Thymus (tissue), 11 donors: ENCODE results near the gene CAPN11. TPM values are rescaled to one million over a fixed set of nuclear protein-coding genes. Genes with fewer than 3 reads are reported as not detected.
A peak's percentile ranks its signal among the peaks of the same experiment; 100 is the strongest.

ENCODE experiments used
- DNase-seq, 9 donors: peaks; one replicate each; pipeline ENCODE4 v3.0.0-alpha.2; 2013; ENCODE audit warnings: low spot score in 9 of 9, low read depth in 6 of 9, missing footprints in 1 of 9
- H3K27ac ChIP-seq, 2 donors: one replicate each; pipeline ENCODE4 v1.5.1; 2013; ENCODE audit warnings: control low read depth in 1 of 2, low read depth in 1 of 2, low read length in 1 of 2, mild to moderate bottlenecking in 1 of 2, moderate library complexity in 1 of 2
- H3K27me3 ChIP-seq, 2 donors: one replicate each; pipeline ENCODE4 v1.5.1; 2013; ENCODE audit warnings: low read length in 1 of 2; ENCODE audit not compliant: control insufficient read depth in 2 of 2, insufficient read depth in 1 of 2
- H3K36me3 ChIP-seq, 2 donors: one replicate each; pipeline ENCODE4 v1.5.1; 2013; ENCODE audit warnings: low read length in 1 of 2, mild to moderate bottlenecking in 1 of 2, moderate library complexity in 1 of 2; ENCODE audit not compliant: control insufficient read depth in 2 of 2, insufficient read depth in 2 of 2
- H3K4me1 ChIP-seq, 2 donors: one replicate each; pipeline ENCODE4 v1.5.1; 2013; ENCODE audit warnings: low read length in 2 of 2; ENCODE audit not compliant: control insufficient read depth in 2 of 2, insufficient read depth in 2 of 2
- H3K4me3 ChIP-seq, 2 donors: one replicate each; pipeline ENCODE4 v1.5.1; 2013; ENCODE audit warnings: low read length in 2 of 2, control low read depth in 1 of 2, mild to moderate bottlenecking in 1 of 2
- H3K9me3 ChIP-seq, 2 donors: one replicate each; pipeline ENCODE4 v1.5.1; 2013; ENCODE audit warnings: low read length in 1 of 2, mild to moderate bottlenecking in 1 of 2; ENCODE audit not compliant: control insufficient read depth in 2 of 2, insufficient read depth in 1 of 2
- WGBS: extraction: QIAGEN DNeasy Blood & Tissue Kit; methylation state at CpG from one replicate; pipeline ENCODE4 v1.1.7; 2013; 5-methylcytosine and 5-hydroxymethylcytosine counted together
- polyA plus RNA-seq: library from polyadenylated mRNA; stranded (reverse); fragments of 200-250 nt; gene quantifications from one replicate; pipeline ENCODE4 v1.2.3, GENCODE V29; 2013
- total RNA-seq: library from RNA; stranded (reverse); fragments of 120-200 nt; gene quantifications from one replicate; pipeline ENCODE4 v1.2.4, GENCODE V29; 2013
- donor health status: healthy.

The CAPN11 gene
- total and polyA plus RNA-seq, 2 donors, result 1.0 to 3.5 TPM

- Histone ChIP-seq H3K27me3 (no peaks in the 10 kb centered on the region), H3K4me1 (peaks cover 56 to 77% of the 10 kb centered on the region in 2 donors), H3K9me3 (no peaks in the 10 kb centered on the region), H3K27ac (peak overlapping the region; percentile 36 to 89), H3K36me3 (no peaks in the 10 kb centered on the region), H3K4me3 (peak overlapping the region; percentile 44 to 49)
- DNase-seq, result peak in 3 of 9 donors; percentile 62 to 81 (median 69)
- WGBS, result 2% methylated on average over 45 of the region's 45 CpGs
Observed at GRCh38 chr6:44219053-44219814, 60.6 kb downstream of the CAPN11 start.

DNA sequence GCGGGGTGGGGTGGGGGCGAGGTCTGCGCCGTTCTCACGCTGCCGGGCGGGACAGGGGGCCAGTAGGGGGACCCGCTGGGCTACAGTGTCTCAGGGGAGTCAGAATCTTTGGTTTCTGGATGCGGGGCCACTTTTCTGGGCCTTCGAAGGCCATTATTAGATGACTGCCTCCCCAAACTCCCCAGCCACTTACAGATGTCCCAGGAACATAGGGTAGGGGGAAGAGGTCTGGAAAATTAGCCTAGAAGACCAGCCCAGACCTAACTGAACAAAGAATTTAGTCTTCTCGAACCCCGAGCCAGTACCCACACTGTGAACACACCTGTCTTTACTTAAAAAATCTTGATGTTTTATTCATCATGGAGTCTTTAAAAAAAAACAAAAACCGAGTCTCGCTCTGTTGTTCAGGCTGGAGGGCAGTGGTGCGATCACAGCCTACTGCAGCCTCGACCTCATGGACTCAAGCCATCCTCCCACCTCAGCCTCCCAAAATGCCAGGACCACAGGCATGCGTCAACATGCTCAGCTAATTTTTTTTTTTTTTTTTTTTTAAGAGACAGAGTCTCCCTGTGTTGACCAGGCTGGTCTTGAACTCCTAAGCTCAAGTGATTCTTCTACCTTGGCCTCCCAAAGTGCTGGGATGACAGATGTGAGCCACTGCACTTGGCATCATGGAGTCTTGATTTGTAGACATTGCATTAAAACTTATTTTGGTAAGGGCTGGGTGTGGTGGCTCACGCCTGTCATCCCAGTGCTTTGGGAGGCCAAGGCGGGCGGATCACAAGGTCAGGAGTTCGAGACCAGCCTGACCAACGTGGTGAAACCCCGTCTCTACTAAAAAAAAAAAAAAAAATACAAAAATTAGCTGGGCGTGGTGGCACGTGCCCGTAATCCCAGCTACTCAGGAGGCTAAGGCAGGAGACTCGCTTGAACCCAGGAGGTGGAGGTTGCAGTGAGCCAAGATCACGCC lies 61.5 kb downstream of the CAPN11 start:
- Histone ChIP-seq H3K4me1 (peaks cover 56 to 86% of the 10 kb centered on the region in 2 donors), H3K9me3 (no peaks in the 10 kb centered on the region), H3K36me3 (no peaks in the 10 kb centered on the region), H3K27ac (peak overlapping the region; percentile 25 to 89), H3K4me3 (peak overlapping the region; percentile 44 to 49), H3K27me3 (no peaks in the 10 kb centered on the region)
- no peak for DNase-seq
- WGBS, result 61% methylated on average over 28 of the region's 28 CpGs

DNA sequence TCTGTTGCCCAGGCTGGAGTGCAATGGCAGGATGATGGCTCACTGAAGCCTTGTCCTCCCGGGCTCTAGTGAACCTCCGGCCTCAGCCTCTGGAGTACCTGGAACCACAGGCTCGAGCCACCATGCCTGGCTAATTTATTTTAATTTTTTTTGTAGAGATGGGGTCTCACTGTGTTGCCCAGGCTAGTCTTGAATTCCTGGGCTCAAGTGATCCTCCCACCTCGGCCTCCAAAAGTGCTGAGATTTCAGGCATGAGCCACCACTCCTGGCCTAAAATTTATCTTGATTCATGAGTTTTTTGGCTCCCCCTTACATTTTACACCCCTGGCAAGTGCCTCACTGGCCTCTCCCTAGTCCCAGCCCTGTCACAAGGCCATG lies 62.3 kb downstream of the CAPN11 start:
- Histone ChIP-seq H3K27ac (peak overlapping the region; percentile 74 to 91), H3K4me1 (peaks cover 56 to 92% of the 10 kb centered on the region in 2 donors), H3K9me3 (no peaks in the 10 kb centered on the region), H3K4me3 (no peak overlapping the region), H3K27me3 (no peaks in the 10 kb centered on the region), H3K36me3 (no peaks in the 10 kb centered on the region)
- DNase-seq, result no peak
- over 99% methylated on average over 4 of the region's 4 CpGs for WGBS

DNA sequence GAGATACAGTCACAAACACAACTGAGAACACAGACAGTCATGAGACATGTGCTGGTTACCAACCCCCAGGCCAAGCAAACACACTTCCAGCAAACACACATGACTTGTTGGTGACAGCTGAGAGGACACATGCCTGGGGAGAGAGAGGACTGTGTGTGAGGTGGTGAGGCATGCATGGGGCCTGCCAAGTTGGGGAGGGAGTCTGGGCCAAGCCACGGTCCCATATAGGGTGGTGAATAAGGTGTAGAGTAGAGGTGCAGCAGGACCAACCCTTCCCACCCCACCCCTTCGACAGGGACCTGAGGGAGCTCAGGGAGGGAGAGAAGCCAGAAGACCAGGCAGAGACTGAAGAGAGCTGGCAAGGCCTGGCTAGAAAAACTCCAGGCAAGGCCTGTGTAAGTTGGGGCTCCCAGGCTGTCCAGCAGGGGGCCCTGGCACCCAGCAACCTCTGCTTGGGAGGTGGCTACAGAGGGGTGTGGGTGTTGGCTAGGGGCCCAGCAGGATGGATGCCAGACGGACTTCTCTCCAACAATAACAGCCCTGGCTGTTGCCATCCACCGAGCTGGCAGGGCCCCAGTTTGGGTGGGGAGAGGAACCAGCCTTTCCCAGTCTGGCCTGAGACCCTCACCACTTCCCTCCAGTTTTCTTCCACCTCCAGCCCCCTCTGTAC lies 62.8 kb downstream of the CAPN11 start:
- Histone ChIP-seq H3K9me3 (no peaks in the 10 kb centered on the region), H3K27ac (peak overlapping the region; percentile 74 to 91), H3K27me3 (no peaks in the 10 kb centered on the region), H3K4me3 (no peak overlapping the region), H3K4me1 (peaks cover 57 to 92% of the 10 kb centered on the region in 2 donors), H3K36me3 (peaks cover 0 to 3% of the 10 kb centered on the region in 2 donors)
- peak in 5 of 9 donors; percentile 68 to 88 (median 76) for DNase-seq
- 12% methylated on average over 4 of the region's 4 CpGs for WGBS

GRCh38 chr6:44221961-44222335 lies 63.3 kb downstream of the CAPN11 start:
- Histone ChIP-seq H3K4me1 (peaks cover 57 to 92% of the 10 kb centered on the region in 2 donors), H3K4me3 (no peak overlapping the region), H3K27me3 (no peaks in the 10 kb centered on the region), H3K9me3 (no peaks in the 10 kb centered on the region), H3K27ac (peak overlapping the region in 1 of 2 donors; percentile 91), H3K36me3 (peaks cover 0 to 8% of the 10 kb centered on the region in 2 donors)
- WGBS, result 72% methylated on average over 2 of the region's 2 CpGs
- DNase-seq, result no peak

GRCh38 chr6:44222486-44223318 lies 64.1 kb downstream of the CAPN11 start:
- 29% methylated on average over 26 of the region's 26 CpGs for WGBS
- peak in 1 of 9 donors; percentile 47 for DNase-seq
- no peaks in the 10 kb centered on the region for H3K9me3 ChIP-seq
- H3K27ac ChIP-seq, result peak overlapping the region in 1 of 2 donors; percentile 76
- peaks cover 0 to 15% of the 10 kb centered on the region in 2 donors for H3K36me3 ChIP-seq
- H3K27me3 ChIP-seq, result no peaks in the 10 kb centered on the region
- peaks cover 59 to 92% of the 10 kb centered on the region in 2 donors for H3K4me1 ChIP-seq
- peak overlapping the region; percentile 56 to 74 for H3K4me3 ChIP-seq

DNA sequence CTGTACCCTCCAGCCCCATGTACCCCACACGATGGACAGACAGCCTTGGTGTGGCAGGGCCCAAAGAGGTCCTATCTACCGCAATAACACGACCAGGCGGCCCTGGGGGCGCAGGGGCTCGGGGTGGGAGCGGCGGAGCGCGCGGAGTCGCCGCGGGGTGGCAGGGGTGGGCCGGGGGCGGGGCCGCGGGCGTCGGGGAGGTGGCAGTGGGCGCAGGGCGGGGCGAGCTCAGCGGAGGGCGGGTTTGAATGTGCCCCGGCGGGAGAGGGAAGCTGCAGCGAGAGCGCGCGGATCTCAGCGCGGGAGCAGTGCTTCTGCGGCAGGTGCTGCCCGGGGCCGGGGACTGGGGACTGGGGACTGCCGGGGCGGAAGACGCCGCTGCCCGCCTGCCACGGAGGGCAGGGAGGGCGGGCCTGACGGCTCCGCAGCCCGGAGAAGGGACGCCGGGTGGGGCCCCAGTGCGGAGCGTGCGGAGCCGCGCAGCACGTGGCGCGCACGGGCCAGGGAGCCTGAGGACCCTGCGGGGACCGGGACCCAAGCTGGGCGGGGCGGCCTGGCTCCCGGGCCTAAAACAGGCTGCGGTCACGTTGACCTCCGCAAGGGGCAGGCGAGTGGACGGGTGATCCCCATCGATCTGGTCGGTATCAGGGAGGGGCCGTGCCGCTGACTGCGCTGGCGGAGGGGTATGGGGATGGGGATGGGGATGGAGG lies 64.9 kb downstream of the CAPN11 start, which contains the start of gene SLC29A1:
Gene SLC29A1, plus strand, starts transcription at position 277 of the 710 bp plus-strand sequence. CDS start 3,719 bp downstream, outside the sequence.
- 1% methylated on average over 73 of the region's 73 CpGs for WGBS
- Histone ChIP-seq H3K27me3 (no peaks in the 10 kb centered on the region), H3K27ac (peak within 1 kb of the TSS; percentile 22 to 95), H3K4me1 (peaks cover 55 to 92% of the 10 kb centered on the region in 2 donors), H3K9me3 (no peaks in the 10 kb centered on the region), H3K4me3 (peak within 1 kb of the TSS; percentile 74 to 82), H3K36me3 (peaks cover 5 to 23% of the 10 kb centered on the region in 2 donors)
- DNase-seq, result peak in 7 of 9 donors; percentile 74 to 92 (median 84)
